Measurements from ENCODE around the gene TRIM2.

DNA sequence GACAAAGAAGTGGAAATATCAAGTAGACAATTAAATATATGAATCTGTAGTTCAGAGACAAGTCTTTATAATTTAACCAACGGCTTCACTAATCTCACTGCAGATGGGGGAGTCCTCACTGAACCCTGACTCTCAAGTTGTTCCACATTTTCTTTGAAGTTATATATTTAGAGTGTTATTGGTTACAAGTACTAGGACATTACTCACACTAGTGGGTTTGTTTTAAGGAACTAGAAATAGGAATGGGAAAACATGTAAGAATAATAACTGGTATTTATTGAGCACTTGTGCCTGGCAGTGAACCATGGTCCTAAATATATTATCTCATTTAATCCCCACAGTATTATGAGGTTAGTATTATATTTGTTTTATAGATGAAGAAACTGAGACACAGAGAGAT is 162.2 kb downstream of the TRIM2 start:
- TF ChIP-seq POLR2A (IDR thresholded peaks at IDR 0.05) (no peak), POLR2AphosphoS5 (IDR thresholded peaks at IDR 0.05) (no peak)
- TF ChIP-seq, protein P1, sequence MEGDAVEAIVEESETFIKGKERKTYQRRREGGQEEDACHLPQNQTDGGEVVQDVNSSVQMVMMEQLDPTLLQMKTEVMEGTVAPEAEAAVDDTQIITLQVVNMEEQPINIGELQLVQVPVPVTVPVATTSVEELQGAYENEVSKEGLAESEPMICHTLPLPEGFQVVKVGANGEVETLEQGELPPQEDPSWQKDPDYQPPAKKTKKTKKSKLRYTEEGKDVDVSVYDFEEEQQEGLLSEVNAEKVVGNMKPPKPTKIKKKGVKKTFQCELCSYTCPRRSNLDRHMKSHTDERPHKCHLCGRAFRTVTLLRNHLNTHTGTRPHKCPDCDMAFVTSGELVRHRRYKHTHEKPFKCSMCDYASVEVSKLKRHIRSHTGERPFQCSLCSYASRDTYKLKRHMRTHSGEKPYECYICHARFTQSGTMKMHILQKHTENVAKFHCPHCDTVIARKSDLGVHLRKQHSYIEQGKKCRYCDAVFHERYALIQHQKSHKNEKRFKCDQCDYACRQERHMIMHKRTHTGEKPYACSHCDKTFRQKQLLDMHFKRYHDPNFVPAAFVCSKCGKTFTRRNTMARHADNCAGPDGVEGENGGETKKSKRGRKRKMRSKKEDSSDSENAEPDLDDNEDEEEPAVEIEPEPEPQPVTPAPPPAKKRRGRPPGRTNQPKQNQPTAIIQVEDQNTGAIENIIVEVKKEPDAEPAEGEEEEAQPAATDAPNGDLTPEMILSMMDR (IDR thresholded peaks at IDR 0.05) = no peak

Data from prostate gland (tissue), 2 donors.